NOMO-1 treated with DMSO at 0.1 percent for 48 hours (cell line): ENCODE measurements around the gene PITPNM2.
A peak's percentile ranks its signal among the peaks of the same experiment; 100 is the strongest.

Experiments
- DNase-seq: peaks from one replicate; lab custom pipeline; 2025; ENCODE audit not compliant: unreplicated experiment; lab: John Stamatoyannopoulos, UW

PITPNM2 gene

DNA sequence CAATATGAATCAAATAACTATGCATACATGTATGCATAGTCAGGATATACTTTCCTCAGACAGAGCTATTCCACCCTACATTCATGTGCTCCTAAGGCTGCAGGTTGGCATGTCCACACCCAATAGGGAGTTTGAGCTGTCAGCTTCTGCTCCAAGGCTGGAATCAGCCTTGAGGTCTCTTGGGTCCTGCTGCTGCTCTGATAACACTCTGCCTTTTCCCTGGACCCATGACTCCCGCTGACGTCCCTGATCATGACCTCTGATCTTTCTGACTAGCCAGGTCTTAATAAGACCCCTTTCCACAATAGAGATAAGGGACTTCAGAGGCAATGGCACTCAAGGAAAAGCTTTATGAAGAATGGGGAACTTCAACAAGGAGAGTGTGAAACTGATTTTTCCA is 5.7 kb downstream of the PITPNM2 start:
- no peak for DNase-seq

DNA sequence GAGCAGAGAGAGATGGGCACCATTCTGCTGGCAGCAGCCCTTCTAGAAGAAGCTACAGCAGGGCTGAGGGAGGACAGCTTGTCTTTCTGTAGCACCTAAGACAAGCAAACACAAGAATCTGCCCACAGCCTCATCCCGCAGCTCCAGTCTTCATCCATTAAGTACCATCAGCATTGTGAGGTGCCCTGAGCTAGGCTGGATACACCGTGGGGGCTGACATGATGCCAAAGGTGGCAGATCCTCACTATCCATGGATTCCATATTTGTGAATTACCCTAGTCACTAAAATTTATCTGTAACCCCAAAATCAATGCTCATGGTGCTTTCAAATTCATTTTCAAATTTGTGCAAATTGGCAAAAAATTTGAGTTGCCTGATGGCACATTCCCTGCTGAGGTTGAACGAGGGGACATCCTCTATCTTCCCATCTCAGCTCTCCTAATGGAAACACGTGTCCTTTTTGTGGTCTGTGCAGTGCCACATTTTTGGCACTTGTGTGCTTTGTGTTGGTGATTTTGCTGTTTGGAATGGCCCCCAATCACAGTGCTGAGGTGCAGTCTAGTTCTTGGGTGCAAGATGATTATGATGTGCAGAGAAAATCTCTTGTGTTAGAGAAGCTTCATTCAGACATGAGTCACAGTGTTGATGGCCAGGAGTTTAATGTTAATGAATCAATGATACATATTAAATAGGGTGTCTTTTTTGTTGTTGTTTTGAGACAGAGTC is 7.0 kb downstream of the PITPNM2 start:
- DNase-seq, result no peak

DNA sequence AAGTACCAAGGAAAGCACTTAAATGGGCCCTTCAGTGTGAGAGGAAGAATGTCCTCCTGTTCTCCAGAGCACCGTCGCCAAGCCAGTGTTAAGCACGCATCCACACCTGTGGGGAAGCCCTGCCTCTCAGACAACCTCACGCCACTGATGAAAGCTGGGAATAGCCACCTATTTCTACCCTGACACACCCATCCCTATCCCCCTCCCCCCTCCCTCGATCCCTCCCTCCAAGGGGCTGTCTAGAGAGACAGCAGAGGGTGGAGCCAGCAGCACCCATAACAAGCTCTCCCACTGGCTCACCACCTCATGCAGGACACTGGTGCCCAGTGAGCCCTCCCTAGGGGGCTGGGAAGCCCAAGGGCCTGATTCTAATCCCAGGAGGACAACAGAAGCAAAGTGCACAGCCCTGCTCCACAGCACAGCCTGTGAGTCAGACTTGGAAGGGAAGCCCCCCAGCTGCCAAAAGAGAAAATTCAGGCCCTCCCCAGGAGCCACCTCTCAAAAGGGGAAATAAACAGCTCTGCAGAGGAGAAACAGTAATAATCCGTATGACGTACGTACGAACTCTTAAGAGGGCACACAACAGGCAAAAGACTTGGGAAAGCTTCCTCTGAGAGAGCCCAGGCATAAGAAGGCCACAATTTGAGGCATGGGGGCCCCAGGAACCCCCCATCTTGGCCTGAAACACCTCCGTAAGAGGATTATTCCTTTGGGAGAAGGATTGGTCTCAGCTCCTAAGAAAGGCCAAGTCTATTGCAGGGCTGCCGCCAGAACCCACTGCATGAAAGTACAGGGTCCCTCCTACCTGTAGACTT is 7.8 kb downstream of the PITPNM2 start:
- DNase-seq, result peak; percentile 73

DNA sequence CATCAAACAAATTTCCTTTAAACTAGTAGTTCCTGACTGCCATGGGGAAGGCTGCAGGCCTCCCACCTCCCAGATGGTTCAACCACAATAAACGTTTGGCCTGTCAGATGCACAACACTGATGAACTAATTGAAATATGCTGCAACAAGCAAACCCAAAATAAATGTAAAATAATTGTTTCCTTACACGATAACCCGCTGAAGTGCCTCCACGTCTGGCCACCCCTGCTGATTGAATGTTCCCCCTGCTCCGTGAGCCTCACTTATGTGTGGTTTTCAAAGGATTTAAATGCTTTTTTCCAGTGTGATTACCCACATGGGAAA is 8.4 kb downstream of the PITPNM2 start:
- peak; percentile 71 for DNase-seq

DNA sequence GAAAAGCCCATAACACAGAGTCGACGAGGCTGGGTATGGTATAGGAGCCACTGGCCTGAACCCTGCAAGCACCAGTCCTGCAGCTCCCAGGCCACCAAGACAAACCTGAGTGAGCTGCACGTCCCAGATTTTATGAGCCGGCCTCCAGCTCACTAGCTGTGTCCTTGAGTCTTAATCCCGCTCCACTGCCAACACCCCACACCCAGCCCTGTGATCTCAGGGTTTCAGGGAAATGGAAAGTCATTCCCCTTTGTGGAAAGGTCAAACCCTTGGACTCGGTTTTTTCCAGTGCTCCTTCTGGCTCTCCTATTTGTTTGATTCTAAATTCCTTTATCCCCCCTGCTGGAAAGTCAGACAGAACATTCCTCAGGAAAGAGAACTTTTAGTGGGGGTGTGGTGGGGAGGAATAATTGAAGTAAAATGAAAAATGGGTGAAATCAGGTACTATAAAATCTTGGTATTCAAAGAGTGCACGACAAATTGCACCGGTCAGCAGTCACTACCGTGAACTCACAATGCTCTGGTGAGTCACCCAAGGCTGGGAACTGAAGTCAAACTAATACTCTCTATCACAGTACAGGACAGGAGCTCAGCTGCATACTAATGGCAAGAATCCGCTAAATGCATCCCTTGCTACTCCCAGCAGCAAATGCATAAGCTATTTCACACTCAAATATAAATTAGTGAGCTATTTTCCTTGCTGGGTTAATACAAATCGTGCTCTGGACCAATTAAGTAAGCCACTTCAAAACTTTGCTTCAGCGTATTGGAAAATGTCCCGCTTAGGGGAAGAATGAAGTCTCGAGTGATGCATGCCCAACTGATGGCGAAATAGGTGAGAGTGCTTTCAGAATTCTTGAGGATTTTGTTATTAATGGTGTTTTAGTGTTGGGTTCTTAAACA is 9.0 kb downstream of the PITPNM2 start:
- peak; percentile 50 for DNase-seq

DNA sequence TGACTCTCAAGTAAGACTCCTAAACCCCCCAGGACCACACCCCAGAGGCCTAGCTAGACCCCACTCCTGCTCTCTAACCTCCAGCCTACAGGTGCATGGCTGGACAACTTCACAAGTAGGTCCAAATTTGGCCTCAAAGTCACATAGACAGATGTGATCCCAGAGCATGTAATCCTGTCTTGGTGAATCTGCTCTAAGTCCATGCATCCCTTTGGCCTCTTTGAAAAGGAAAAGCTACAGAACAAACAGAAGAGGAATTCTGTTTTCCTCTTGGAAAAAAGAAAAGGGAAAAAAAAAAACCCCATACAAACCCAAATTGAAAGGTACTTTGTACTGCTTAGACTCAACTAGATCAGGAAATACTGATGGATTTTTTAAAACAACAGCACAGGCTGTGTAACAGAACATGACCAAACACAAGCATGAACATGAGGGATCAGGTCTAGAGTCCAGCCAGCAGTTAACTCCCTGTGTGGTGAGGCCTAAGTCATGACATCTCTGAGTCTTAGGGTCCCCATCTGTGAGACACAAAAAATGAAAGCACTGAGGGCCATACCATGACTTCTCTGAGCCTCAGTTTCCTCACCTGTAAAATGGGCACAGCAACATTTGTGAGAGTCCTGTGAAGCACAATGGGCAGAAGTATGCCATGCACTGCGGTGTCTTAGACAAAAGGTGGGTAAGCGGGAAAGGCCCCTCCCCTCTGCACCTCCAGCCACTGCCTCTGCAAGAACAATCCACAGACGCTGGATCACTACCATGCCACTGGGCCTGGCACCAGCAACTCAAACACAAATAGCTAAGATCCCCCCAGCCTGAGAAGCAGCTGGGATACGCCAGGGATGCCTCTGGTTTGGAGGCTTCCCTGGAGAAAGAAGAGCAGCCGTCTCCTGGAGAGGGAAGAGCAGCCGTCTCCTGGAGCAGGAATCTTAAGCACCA is 9.9 kb downstream of the PITPNM2 start:
- no peak for DNase-seq

DNA sequence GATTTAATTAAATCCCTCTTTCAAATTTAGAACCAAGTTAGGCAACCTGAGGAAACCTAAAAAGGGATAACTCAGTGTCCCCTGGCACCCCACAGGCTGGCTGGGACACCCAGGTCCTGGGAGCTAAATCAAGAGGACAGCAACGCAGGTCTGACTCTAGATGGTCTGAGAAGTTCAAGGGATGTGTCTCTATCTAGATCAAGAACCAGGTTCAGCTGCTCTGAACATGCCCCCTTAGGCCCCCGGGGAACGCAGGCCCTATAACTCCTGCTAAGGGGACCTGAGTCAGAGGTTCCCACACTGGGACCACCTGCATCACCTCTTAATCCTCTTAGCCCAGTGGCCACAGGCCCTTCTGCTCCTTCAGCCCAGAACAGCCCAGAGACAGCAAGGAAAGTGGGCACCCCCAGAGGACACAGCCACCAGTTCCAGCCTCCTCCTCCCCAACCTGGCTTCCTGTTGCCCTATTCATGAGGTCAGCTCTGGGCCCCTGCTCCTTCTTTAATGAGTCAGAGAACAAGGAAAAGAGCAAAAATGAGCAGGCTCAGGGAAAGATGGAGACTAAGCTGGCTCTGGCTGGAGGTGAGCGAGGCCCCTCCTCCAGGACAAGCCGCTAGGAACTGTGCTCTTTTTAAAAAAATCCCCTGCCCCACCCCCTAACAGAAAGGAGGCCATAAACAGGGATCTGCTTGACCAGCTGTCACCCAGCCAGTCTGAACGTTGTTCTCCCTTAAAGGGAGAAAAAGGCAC is 10.8 kb downstream of the PITPNM2 start:
- no peak for DNase-seq

DNA sequence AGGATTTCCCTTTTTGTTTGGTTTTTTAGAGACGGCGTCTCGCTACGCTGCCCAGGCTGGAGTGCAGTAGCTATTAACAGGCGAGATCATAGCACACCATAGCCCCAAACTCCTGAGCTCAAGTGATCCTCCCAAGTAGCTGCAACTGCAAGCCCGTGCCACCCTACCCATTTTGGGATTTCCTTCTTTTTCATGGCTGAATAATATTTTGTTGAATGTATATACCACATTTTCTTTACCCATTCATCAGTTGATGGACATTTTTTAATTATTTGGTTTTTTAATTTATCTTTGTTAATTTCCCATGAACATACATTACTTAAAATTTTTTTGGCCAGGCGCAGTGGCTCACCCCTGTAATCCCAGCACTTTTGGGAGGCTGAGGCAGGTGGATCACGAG is 15.2 kb downstream of the PITPNM2 start:
- no peak for DNase-seq

DNA sequence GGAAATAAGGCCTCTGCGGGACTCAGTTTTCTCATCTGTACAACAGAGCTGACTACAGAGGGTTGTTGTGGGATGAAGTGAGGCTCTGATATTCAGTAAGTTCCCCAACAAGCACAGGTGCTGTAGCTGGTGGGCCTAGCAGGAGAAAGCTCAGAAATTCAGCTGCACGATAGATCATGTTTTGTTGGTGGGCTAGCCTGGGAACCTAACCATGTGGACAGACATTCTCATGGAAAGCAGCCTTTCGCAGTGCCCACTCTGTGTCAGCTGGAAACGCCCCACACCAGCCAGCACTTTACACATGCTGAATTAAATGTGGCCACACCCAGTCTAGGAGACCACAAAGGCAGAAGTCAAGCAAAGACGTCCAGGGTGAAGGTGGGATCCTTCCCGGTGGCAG is 16.1 kb downstream of the PITPNM2 start:
- DNase-seq, result no peak

DNA sequence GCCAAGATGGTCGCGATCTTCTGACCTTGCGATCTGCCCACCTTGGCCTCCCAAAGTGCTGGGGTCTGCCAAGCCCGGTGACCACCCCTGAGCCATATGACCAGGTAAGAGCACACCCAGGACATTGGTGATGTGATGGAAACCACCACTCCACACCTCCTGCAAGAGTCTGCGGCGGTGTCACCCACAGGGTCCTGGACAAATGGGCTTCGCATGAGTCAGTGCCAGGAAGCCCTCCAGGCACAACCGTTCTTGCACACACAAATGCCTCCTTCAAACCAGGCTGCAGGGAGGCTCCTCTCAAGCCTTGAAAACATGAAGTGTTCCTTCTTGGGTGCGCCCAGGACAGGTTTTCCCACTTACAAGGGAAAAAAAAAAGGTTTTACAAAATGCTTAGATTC is 16.6 kb downstream of the PITPNM2 start:
- DNase-seq, result no peak

DNA sequence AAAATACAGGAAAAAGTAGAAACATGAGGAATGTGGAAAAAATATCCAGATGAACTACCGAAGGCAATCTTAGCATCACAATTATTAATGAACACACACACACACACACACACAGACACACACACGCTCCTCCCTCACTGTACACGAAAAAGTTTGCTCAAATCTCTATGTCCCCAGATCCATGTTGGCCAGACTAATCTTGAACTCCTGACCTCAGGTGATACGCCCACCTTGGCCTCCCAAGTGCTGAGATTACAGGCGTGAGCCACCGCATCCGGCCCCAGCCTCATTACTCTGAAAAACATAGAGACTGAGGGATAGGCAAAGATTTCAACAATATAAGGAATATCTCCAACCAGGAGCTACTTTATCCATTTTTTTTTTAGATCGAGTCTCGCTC is 17.2 kb downstream of the PITPNM2 start:
- DNase-seq, result no peak

DNA sequence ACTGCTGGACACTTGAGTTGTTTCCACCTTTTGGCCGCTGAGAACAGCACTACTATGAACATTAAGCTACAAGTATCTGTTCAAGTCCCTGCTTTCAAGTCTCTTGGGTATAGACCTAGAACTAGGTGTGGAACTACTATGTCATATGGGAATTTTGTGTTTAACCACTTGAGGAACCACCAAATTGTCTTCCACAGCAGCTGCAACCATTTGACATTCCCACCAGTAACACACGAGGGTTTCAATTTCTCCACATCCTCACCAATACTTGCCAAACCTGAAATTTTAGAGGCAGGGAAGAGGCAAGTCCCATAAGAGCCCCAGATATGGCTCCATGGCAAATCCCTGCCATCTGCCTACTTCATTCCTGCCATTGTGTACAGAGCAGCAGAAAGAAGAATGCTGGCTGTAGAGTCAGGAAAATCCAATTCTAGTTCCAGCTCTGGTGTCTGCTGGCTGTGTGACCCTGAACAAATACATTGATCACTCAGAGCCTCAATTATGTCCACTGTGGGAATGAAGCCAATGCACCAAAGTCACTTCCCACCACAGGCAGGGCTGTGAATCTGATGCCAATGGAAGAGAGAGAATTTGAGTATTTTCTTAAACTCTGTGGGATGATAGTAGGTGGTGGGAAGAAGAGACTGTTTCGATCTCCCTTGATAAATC is 17.8 kb downstream of the PITPNM2 start:
- no peak for DNase-seq

DNA sequence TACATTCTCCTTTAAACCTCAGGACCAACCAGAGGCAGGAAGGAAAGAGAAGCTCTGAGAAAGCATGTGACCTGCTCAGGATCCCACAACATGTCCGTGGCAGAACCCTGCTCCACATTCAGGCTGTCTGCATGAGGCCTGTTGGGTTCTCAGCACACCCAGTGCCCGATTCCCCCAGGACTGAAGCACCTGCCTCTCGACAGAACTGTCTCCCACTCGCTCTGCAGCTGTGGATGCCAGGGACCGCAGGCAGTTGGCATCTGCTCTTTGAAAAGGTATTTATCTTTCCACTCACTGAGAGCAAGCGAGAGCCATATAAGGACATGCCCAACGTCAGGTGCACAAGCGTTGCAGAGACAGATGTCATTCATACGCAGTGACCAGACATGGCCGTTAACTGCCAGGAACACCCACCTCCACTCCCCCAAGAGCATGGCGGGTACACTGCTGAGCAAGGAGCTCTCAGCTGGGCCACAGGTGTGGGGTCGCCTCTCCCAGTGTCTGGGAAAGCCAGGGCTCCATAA is 18.9 kb downstream of the PITPNM2 start:
- no peak for DNase-seq

DNA sequence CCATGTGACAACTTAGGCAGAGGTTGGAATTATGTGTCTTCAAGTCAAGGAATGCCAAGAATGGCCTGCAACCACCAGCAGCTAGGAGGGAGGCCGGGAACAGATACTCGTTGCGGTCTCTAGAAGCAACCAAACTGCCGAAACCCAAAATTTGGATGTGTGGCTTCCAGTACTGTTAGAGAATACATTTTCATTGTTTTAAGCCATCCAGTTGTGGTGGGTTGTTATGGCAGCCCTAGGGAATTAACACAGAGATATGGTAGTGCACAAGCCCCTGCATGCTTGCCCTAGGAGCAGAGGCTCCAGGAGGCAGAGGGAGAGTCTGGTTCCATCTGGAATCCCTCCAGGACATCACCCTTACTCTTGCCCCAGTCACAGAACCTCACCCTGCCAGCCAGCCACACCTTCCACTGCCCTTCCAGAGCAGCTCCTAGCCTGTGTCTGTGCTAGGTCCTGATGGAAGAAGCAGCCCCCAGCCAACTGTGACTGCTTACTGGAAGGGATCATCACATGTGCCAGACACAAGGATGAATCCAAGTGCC is 19.5 kb downstream of the PITPNM2 start:
- no peak for DNase-seq

DNA sequence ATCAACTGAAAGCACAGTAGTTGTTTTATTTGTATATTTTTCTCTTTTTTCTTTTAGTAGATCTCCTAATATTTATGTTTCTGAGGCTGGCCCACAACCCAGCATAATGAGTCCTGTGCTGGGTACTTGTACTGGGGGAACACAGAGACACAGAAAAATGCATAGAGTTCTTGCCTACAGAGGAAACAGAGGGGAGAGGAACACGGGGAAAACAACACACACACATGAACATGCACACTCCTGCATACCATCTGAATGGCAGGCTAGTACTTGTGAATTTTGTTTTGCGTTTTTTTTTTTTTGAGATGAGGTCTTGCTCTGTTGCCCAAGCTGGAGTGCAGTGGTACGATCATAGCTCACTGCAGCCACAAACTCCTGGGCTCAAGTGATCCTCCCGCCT is 21.3 kb downstream of the PITPNM2 start:
- DNase-seq, result no peak

DNA sequence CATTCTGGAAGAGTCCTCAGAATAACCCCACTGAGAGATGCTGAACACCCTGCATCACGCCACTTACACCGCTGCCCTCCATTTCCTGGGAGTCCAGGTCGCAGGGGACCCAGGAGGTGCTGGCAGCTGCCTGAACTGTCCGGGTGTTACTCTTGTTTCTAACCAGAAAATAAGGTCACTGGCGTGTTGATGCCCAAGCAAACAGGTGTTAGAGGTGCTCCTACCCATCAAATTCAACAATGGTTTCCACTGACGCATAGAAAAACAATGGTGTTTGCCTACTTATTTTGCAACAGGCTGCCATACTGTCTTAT is 23.8 kb downstream of the PITPNM2 start:
- no peak for DNase-seq

DNA sequence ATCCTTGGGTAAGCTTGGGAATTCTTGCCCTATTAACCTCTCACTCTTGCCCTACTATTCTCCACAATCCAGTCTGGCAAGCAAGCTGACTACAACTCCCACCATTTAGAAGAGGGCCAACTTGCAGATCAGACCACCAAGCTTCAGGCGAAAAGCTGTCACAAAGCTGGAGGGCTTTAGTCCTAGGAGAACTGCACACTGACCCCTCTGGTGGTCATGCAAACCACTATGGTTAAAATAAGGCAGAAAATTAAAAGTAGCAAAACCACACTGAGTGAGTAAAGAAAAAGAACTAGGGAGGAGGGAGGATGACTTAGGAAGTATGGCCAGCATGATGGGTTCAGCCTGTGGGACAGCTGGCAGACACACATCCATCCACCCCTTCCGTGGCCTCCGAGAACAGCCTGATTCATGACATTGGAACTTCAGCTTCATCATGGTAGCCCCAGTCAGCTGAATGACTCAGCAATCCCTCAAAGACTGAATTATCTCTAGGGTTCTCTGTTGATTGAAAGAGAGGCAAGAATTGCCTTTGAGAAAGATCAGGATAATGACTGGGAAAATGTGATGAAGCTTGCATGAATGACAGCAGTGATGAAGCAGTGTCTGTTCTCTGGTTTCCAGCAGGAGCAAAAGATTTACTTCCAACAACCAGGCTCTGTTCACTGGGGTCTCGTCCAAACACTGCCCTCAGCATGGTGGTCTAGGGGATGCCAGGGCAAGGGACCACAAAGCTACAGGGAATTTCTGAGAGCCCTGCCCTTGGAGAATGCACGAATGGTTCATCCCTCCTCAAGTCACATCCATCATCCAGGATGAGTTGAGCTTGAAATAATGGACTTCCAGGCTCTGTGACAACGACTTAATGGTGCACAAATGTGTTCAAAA is 24.4 kb downstream of the PITPNM2 start:
- peak; percentile 40 for DNase-seq

DNA sequence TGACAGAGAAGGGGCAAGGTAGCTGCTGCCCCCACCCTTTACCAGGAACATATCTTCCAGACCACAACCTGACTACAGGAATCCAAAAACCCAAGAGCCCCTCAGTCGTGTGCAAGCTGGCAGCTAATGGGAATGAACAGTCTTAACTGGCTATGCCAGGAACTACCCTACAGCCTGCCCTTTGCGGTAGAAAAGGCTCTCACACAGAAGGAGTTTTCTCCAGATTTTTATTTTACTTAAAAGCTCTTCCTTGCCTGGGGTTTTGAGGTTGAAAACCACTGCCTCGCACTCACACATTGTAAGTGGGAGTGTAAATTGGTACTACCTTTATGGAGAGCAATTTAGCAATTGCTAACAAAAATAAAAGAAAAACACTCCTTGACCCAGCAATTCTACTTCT is 28.3 kb downstream of the PITPNM2 start:
- no peak for DNase-seq
